PFSK-1 (cell line): ENCODE results near the gene RAPGEF2.

ENCODE experiments used
- FOXP2 ChIP-seq: optimal IDR thresholded peaks from 2 replicates; pipeline ENCODE3; 2011; ENCODE audit warnings: borderline replicate concordance, control low read depth, inconsistent platforms; ENCODE audit not compliant: insufficient read depth; ENCODE audit errors: extremely low read length, extremely low read depth
- POLR2AphosphoS5 ChIP-seq: IDR thresholded peaks from 2 replicates; pipeline ENCODE4 v1.6.1; 2012; ENCODE audit warnings: low read depth, mild to moderate bottlenecking, control low read depth, low read length, moderate library complexity
- SIN3A ChIP-seq: IDR thresholded peaks from 2 replicates; pipeline ENCODE4 v1.6.1; 2012; ENCODE audit warnings: mild to moderate bottlenecking, low read length, moderate library complexity, borderline replicate concordance; ENCODE audit not compliant: insufficient read depth
- TAF1 ChIP-seq: IDR thresholded peaks from 2 replicates; pipeline ENCODE4 v1.6.1; 2012; ENCODE audit warnings: low read length, control low read depth, borderline replicate concordance; ENCODE audit not compliant: insufficient read depth
- TF ChIP-seq, protein P1 (sequence below), 2 experiments: IDR thresholded peaks; 2 replicates each; pipeline versions ENCODE4 v1.6.1 to v1.8.0; 2011 to 2012; ENCODE audit warnings: low read depth in 2 of 2, low read length in 2 of 2, control low read depth in 1 of 2, inconsistent platforms in 1 of 2, mild to moderate bottlenecking in 1 of 2, moderate library complexity in 1 of 2; ENCODE audit not compliant: insufficient read depth in 1 of 2

Gene RAPGEF2

DNA sequence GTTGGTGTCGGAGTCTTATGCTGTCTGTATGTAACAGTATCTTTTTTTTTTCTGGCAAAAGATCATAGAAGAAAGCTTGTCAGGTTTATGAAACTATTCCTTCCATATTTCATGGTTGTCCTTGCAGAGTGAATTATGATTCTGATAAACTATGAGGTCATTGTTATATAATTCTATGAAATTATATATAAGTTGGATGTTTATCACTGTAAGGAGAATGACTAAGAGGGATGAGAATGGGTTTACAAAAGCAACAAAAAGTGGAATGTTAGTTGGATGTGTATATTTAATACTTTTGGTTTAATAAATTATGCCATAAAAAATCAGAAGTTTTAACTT is 43.1 kb downstream of the RAPGEF2 start:
- TF ChIP-seq TAF1 (no peak), POLR2AphosphoS5 (no peak), SIN3A (no peak), FOXP2 (no peak)
- TF ChIP-seq, protein P1, sequence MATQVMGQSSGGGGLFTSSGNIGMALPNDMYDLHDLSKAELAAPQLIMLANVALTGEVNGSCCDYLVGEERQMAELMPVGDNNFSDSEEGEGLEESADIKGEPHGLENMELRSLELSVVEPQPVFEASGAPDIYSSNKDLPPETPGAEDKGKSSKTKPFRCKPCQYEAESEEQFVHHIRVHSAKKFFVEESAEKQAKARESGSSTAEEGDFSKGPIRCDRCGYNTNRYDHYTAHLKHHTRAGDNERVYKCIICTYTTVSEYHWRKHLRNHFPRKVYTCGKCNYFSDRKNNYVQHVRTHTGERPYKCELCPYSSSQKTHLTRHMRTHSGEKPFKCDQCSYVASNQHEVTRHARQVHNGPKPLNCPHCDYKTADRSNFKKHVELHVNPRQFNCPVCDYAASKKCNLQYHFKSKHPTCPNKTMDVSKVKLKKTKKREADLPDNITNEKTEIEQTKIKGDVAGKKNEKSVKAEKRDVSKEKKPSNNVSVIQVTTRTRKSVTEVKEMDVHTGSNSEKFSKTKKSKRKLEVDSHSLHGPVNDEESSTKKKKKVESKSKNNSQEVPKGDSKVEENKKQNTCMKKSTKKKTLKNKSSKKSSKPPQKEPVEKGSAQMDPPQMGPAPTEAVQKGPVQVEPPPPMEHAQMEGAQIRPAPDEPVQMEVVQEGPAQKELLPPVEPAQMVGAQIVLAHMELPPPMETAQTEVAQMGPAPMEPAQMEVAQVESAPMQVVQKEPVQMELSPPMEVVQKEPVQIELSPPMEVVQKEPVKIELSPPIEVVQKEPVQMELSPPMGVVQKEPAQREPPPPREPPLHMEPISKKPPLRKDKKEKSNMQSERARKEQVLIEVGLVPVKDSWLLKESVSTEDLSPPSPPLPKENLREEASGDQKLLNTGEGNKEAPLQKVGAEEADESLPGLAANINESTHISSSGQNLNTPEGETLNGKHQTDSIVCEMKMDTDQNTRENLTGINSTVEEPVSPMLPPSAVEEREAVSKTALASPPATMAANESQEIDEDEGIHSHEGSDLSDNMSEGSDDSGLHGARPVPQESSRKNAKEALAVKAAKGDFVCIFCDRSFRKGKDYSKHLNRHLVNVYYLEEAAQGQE (IDR thresholded peaks at IDR 0.05; ENCODE audit: insufficient read depth in 1 of 2, low read depth in 2 of 2, low read length in 2 of 2): no peak

DNA sequence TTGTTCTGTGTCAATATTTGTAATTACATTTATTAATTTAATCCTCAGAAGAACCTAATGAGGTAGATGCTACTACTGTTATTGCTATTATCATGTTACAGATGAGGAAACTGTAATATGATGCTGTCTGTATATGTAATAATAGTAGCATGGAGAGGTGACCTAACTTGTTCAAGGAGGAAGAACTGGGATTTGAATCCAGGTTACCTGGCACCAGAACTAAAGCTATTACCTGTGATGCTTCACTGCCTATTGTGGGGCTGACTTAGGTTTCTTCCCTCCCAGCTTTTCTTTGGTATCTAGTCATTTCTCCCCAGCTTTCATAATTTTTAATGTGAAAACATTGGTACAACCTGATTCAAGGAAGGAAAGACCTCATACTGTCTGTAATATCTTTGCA is 43.6 kb downstream of the RAPGEF2 start:
- no peak for TF ChIP-seq TAF1
- TF ChIP-seq FOXP2: no peak
- TF ChIP-seq POLR2AphosphoS5: no peak
- no peak for TF ChIP-seq SIN3A
- TF ChIP-seq, protein P1 (IDR thresholded peaks at IDR 0.05; ENCODE audit: insufficient read depth in 1 of 2, low read depth in 2 of 2, low read length in 2 of 2): no peak

DNA sequence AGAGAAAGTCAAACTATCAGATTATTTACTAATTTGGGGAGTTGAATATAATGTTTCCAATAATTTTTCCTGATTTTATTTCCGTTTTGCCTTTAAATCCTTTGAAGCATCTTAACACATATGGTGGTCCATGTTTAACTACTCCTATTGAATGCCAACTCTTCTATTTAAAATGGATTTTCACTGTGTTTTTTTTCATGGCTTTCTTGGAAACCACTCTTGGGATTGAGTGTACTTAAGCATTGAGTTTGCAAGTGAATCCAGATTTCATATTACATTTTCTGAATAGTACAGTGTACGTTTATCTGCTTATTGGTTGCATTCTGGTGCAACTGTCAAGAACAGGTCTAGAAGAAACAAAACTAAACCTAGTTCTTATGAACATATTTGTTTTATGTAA is 45.6 kb downstream of the RAPGEF2 start:
- TF ChIP-seq TAF1 (no peak), FOXP2 (no peak), SIN3A (no peak), POLR2AphosphoS5 (no peak)
- TF ChIP-seq, protein P1 (IDR thresholded peaks at IDR 0.05; ENCODE audit: insufficient read depth in 1 of 2, low read depth in 2 of 2, low read length in 2 of 2): no peak

DNA sequence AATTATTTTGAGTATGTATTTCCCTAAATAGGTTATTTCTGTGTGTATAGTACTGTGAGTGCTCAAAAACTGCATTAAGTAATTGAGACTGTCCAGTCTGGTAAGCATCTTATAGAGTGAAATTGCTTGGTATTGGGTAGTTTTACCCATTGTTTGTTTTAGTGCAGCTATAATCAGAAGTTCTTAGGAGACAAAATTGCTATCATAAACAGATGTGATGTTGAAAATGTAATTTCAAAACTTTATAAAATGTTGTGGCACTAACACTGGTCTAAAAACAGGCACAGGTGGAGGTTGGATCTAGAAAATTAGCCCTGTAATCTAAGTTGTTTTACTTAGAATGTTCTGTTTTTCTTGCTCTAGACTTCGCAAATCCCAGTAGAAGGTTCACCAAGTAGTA is 46.8 kb downstream of the RAPGEF2 start:
- no peak for TF ChIP-seq TAF1
- TF ChIP-seq SIN3A: no peak
- no peak for TF ChIP-seq FOXP2
- TF ChIP-seq POLR2AphosphoS5: no peak
- TF ChIP-seq, protein P1 (IDR thresholded peaks at IDR 0.05; ENCODE audit: insufficient read depth in 1 of 2, low read depth in 2 of 2, low read length in 2 of 2): no peak

DNA sequence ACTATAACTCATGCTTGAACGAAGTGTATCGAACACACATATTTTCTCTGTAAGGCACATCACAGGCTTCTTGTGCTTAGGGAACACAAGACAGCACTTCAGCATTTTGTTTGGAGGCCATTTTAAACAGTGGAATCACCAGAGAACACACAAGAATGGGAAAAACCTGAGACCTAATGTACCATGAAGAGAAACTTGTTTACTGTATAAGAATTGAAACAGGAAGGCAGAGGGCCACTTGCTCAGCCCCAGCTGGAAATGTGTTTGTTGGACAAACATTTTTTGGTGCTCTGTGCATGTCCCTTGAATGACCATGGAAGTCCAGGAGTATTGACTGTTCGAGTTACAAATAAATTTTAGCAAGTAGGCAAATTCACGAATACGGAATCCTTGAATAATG is 47.5 kb downstream of the RAPGEF2 start:
- TF ChIP-seq POLR2AphosphoS5: no peak
- TF ChIP-seq, protein P1 (IDR thresholded peaks at IDR 0.05; ENCODE audit: insufficient read depth in 1 of 2, low read depth in 2 of 2, low read length in 2 of 2): no peak
- no peak for TF ChIP-seq TAF1
- TF ChIP-seq FOXP2: no peak
- no peak for TF ChIP-seq SIN3A
